Measurements from ENCODE around the gene PHKB.

The PHKB gene

GRCh38 chr16:47504599-47504998, 43.5 kb downstream of the PHKB start:
- Histone ChIP-seq H3K4me3 (ENCODE audit: low read depth, low read length) (no peak overlapping the region), H3K27ac (no peak overlapping the region), H3K27me3 (replicated peaks) (no peaks in the 10 kb centered on the region), H3K36me3 (replicated peaks) (peaks cover 11% of the 10 kb centered on the region)
- DNase-seq = no peak
- in situ Hi-C loops (cut with HindIII; ENCODE audit: low pct_ligation_motif_present, low sequenced_read_pairs) = no loop called here
- no peak for TF ChIP-seq CTCF (IDR thresholded peaks at IDR 0.05; ENCODE audit: low read depth, low read length, missing control alignments)

- peaks cover 9% of the 10 kb centered on the region for H3K36me3 ChIP-seq (replicated peaks)
- no peaks in the 10 kb centered on the region for H3K27me3 ChIP-seq (replicated peaks)
- DNase-seq = no peak
- in situ Hi-C loops (cut with HindIII; ENCODE audit: low pct_ligation_motif_present, low sequenced_read_pairs) = no loop called here
- no peak overlapping the region for H3K4me3 ChIP-seq (ENCODE audit: low read depth, low read length)
- no peak overlapping the region for H3K27ac ChIP-seq
- TF ChIP-seq CTCF (IDR thresholded peaks at IDR 0.05; ENCODE audit: low read depth, low read length, missing control alignments) = no peak
These were observed 45.7 kb downstream of the PHKB start for GRCh38 chr16:47506800-47507199.

GRCh38 chr16:47507701-47508100, 46.6 kb downstream of the PHKB start:
- in situ Hi-C loops (cut with HindIII; ENCODE audit: low pct_ligation_motif_present, low sequenced_read_pairs) = no loop called here
- no peak for DNase-seq
- H3K27ac ChIP-seq = no peak overlapping the region
- peaks cover 9% of the 10 kb centered on the region for H3K36me3 ChIP-seq (replicated peaks)
- no peak for TF ChIP-seq CTCF (IDR thresholded peaks at IDR 0.05; ENCODE audit: low read depth, low read length, missing control alignments)
- no peak overlapping the region for H3K4me3 ChIP-seq (ENCODE audit: low read depth, low read length)
- H3K27me3 ChIP-seq (replicated peaks) = no peaks in the 10 kb centered on the region

- Histone ChIP-seq H3K36me3 (replicated peaks) (peaks cover 2% of the 10 kb centered on the region), H3K27ac (no peak overlapping the region), H3K4me3 (ENCODE audit: low read depth, low read length) (no peak overlapping the region), H3K27me3 (replicated peaks) (no peaks in the 10 kb centered on the region)
- TF ChIP-seq CTCF (IDR thresholded peaks at IDR 0.05; ENCODE audit: low read depth, low read length, missing control alignments) = no peak
- in situ Hi-C loops (cut with HindIII; ENCODE audit: low pct_ligation_motif_present, low sequenced_read_pairs) = no loop called here
- DNase-seq = peak; percentile 25
These were observed 50.8 kb downstream of the PHKB start for GRCh38 chr16:47511882-47512281.

GRCh38 chr16:47519037-47519436, 57.9 kb downstream of the PHKB start:
- no peak overlapping the region for H3K4me3 ChIP-seq (ENCODE audit: low read depth, low read length)
- in situ Hi-C loops (cut with HindIII; ENCODE audit: low pct_ligation_motif_present, low sequenced_read_pairs) = no loop called here
- DNase-seq = no peak
- no peak overlapping the region for H3K27ac ChIP-seq
- no peaks in the 10 kb centered on the region for H3K27me3 ChIP-seq (replicated peaks)
- no peaks in the 10 kb centered on the region for H3K36me3 ChIP-seq (replicated peaks)
- TF ChIP-seq CTCF (IDR thresholded peaks at IDR 0.05; ENCODE audit: low read depth, low read length, missing control alignments) = no peak

- TF ChIP-seq CTCF (IDR thresholded peaks at IDR 0.05; ENCODE audit: low read depth, low read length, missing control alignments) = no peak
- Histone ChIP-seq H3K27ac (no peak overlapping the region), H3K36me3 (replicated peaks) (no peaks in the 10 kb centered on the region), H3K27me3 (replicated peaks) (no peaks in the 10 kb centered on the region), H3K4me3 (ENCODE audit: low read depth, low read length) (no peak overlapping the region)
- no peak for DNase-seq
- in situ Hi-C loops (cut with HindIII; ENCODE audit: low pct_ligation_motif_present, low sequenced_read_pairs) = no loop called here
These were observed 58.4 kb downstream of the PHKB start for GRCh38 chr16:47519546-47519945.

Measured in brain microvascular endothelial cell (primary cell).